HG03565 (cell line): ENCODE results near the gene ZNF536.
"Not testable (repeated sequence)": the region's sequence is repeated elsewhere in the genome, so short reads cannot be mapped to it uniquely, and the experiment has no call there.

Experiments
- ATAC-seq: cut with Tn5 transposase; IDR thresholded peaks from one replicate; pipeline ENCODE4 v1.9.1; 2021; ENCODE audit warnings: mild to moderate bottlenecking, moderate library complexity; ENCODE audit not compliant: unreplicated experiment

Gene ZNF536

GRCh38 chr19:30471441-30471840, 99.3 kb downstream of the ZNF536 start:
- no peak for ATAC-seq

- ATAC-seq = no peak
These were observed 101.2 kb downstream of the ZNF536 start for GRCh38 chr19:30473334-30473867.

- no peak for ATAC-seq
These were observed 104.8 kb downstream of the ZNF536 start for GRCh38 chr19:30476997-30477396.

- ATAC-seq = no peak
These were observed 107.0 kb downstream of the ZNF536 start for GRCh38 chr19:30479231-30479630.

GRCh38 chr19:30480097-30480496, 107.9 kb downstream of the ZNF536 start:
- no peak for ATAC-seq

GRCh38 chr19:30481063-30481462, 108.9 kb downstream of the ZNF536 start:
- no peak for ATAC-seq

GRCh38 chr19:30481823-30482222, 109.6 kb downstream of the ZNF536 start:
- no peak for ATAC-seq

- ATAC-seq = no peak
These were observed 110.8 kb downstream of the ZNF536 start for GRCh38 chr19:30482956-30483355.

GRCh38 chr19:30486250-30486649, 114.1 kb downstream of the ZNF536 start:
- ATAC-seq = not testable (repeated sequence)

- ATAC-seq = no peak
These were observed 115.0 kb downstream of the ZNF536 start for GRCh38 chr19:30487178-30487577.

- no peak for ATAC-seq
These were observed 116.0 kb downstream of the ZNF536 start for GRCh38 chr19:30488191-30488590.

GRCh38 chr19:30490760-30491159, 118.6 kb downstream of the ZNF536 start:
- ATAC-seq = no peak

- no peak for ATAC-seq
These were observed 120.5 kb downstream of the ZNF536 start for GRCh38 chr19:30492586-30493270.

- no peak for ATAC-seq
These were observed 124.8 kb downstream of the ZNF536 start for GRCh38 chr19:30497034-30497433.

- ATAC-seq = not testable (repeated sequence)
These were observed 125.9 kb downstream of the ZNF536 start for GRCh38 chr19:30498085-30498484.

GRCh38 chr19:30498707-30499106, 126.5 kb downstream of the ZNF536 start:
- no peak for ATAC-seq

- no peak for ATAC-seq
These were observed 132.1 kb downstream of the ZNF536 start for GRCh38 chr19:30504272-30504671.

- no peak for ATAC-seq
These were observed 140.2 kb downstream of the ZNF536 start for GRCh38 chr19:30512176-30513081.

- no peak for ATAC-seq
These were observed 140.9 kb downstream of the ZNF536 start for GRCh38 chr19:30513082-30513411.

- ATAC-seq = no peak
These were observed 143.9 kb downstream of the ZNF536 start for GRCh38 chr19:30516111-30516510.

- no peak for ATAC-seq
These were observed 144.3 kb downstream of the ZNF536 start for GRCh38 chr19:30516531-30516930.
